Astrocyte of the hippocampus (primary cell): ENCODE measurements around the gene CETN3.

Source experiments
- DNase-seq: peaks from one replicate; pipeline ENCODE4 v3.0.0; 2011; ENCODE audit warnings: low read depth, low spot score

CETN3 gene

DNA sequence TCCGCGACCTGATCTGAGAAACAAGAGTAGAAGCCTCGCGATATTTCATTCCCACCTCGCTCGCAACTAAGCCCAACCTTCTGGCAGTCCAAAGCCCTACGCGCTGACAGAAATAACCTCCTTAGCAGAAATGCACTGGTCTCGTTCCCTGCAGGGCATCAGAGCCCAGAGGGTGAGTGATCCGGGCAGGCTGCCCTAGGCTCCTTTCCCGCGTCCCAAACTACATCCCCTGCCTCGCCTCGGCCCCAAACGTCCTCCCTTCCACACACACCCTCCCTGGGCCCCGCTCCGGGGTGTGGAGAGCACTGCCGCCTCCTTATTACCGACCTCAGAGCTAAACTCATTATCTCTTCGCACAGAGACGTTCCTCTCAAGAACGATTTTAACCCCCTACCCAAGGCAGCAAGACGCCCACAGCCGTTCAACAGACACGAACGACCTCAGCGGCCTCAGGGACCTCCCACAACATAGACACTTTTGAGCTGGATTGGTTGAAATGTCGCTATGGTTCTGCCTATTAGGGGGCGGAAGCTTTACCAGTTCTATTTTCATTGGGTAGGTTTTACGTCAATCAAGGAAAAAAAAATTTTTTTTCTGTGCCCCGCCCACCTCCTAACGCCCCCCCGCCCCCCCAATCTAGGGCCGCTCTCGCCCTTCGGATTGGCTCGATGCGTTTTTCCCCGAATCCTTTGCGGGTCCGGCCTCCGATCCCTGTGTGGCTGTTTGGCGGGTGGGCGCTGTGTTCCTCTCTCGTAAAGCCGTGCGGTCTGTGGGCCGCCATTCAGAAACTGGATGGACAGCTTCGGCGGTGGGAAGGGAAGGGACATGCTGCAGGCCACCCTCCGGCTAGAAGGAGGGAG is at the start of gene CETN3:
TSS of gene CETN3 (minus strand) at position 439 of the 860 bp plus-strand sequence. CDS start at position 344, 95 bp downstream.
- DNase-seq = peak; percentile 98

DNA sequence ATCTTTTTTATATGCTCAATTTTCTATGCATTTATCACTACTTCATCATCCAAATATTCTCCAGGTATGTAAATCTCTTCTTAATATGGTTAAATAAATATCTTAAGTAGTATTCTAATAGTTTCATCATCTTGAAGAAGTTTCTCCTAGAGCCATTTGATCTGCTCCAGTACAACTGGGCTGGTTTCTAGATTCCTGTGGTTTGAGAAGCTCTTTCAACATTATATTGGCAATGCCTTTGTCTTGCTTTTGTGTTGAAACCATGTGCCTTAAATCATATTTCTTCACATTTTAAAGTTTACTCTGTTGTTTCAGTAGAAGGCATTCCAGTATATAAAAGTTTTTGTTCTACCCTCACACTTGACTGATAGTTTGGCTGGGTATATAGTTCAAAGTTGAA is 37.4 kb upstream of the CETN3 start:
- no peak for DNase-seq

DNA sequence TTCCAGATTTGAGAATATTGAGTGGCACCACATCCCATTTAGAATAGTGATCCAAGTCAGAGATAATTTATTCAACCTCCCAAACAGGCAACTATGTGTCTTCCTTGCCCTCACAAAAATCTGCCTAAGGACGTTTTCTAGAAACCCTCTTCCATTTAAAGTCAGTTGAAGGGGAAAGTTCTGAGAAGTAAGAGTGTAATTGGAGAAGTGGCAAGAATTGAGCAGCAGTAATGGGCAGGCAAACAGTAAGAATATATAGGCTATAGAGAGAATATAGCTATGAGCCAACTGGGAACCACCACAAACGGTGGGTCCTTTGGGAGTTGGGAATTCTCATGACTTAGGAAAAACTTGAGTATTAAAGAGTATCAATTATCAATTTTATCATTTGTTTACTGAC is 31.1 kb upstream of the CETN3 start:
- DNase-seq = no peak

DNA sequence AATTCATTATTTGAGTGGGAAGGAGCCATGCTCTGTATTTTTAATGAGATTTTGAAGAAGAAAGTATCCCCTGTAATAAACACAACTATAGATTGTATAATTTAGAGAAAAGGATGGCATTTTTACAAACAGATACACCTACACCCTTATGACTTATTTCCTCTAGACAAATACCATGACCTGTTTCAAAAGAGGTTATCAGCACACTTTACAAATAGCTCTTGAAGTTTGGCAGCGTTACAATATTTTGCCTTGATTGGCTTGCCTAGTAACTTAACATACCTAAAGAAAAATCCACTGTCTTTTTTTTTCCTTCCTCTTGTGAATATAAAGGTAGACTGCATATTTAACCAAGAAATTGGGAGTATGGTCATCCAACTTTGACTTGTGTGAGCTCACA is 28.5 kb upstream of the CETN3 start:
- no peak for DNase-seq

DNA sequence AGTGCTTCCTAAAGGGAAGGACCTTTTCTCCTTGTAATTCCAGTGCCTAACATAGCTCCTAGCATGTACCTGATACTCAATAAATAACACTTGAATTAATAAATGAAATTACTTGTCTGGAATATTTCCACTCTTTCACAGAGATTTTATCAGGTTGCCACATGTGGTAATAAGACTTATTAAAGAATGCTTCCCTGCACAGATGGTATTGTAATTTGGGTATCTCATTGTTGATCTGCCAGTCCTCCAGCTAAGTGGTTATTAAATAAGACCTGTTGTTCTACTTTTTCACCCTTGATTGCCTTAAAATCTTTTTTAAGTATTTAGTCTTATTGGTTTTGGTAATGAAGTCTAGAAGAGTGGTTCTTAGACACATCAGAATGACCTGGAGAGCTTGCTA is 28.1 kb upstream of the CETN3 start:
- no peak for DNase-seq

DNA sequence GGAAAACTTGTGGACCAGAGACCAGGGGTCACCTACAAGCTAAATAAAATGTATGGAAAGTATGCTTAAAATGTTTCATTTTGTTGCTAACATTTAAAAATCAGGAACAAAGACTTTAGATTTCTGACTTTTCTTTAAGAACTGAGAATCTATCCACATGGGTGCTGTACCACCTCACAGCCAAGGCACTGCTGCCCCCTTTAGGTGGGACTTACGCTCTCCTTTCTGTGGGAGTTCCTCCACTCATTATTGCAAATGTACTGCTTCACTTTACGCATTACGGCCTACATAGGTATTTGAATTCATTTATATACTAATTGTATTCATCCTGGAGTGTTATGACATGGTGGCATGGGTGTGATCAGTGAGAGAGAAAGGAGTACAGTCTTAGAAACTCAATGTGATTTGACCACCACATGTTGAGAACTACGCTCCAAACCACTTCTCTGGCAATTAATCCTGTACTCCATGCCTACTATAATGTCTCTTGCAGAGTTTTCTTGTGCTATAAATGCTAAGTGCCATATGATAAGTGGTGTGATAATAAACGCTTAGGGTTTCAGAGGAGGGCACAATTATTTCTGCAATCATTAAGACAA is 24.7 kb upstream of the CETN3 start:
- peak; percentile 53 for DNase-seq

GRCh38 chr5:90424245-90424644 is 14.7 kb upstream of the CETN3 start:
- no peak for DNase-seq

DNA sequence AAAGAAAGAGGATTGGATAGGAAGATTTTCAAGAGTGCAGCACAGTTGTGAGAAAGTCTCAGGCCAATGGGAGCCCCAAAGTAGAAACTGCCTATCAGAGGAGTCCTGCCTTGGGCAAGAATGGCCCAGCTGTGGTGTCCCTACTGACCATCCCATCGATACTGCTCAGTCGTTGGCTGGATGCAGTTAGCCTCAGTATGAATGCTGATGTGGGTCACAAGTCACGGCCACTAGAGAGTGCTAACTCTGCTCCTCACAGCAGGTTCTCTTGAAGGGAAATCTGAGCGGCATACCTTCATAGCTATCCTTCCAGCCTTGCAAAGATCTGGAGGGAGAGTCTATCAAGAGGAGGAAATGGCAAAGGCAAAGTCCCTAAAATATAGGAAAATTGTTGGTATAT is 11.6 kb upstream of the CETN3 start:
- DNase-seq = no peak

DNA sequence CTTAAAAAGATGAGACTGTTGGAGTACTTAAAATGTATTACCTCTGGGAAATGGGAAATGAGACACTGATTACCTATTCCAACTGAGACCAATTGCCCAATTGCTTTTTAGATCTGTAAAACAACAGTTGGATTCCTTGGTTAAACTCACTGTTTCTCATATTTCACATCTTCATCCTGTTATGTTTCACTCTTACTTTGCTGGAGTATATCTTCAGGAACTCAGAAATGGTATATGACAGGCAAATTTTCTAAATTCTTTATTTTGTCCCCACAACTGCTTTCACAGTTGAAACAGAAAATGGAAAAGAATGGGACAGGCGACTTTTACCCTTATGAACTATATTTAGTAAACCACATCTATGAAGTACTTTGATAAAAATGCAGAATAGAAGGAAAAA is 8.7 kb upstream of the CETN3 start:
- no peak for DNase-seq

GRCh38 chr5:90410178-90410762 is 714 bp upstream of the CETN3 start:
- no peak for DNase-seq

GRCh38 chr5:90408571-90409317 is 812 bp downstream of the CETN3 start:
- peak; percentile 10 for DNase-seq

- no peak for DNase-seq
Observed at GRCh38 chr5:90406466-90406865, 3.1 kb downstream of the CETN3 start.

GRCh38 chr5:90402521-90403255 is 6.9 kb downstream of the CETN3 start:
- no peak for DNase-seq

DNA sequence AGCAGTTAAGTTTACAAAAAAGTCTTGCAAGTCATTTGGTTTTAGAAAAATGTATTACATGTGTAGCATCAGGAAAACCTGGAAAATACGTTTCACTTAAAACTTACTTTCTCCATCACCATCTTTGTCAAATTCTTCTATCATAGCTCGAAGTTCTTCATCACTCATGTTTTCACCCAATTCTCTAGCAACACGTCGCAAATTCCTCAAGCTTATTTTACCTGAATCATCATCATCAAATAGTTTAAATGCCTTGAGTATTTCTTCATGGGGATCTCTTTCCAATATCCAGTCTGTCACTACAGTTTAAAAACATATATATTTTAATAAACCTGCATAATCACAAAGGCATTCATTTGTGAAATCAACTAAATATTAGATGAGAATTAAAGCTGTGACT is 10.3 kb downstream of the CETN3 start:
- DNase-seq = peak; percentile 12

DNA sequence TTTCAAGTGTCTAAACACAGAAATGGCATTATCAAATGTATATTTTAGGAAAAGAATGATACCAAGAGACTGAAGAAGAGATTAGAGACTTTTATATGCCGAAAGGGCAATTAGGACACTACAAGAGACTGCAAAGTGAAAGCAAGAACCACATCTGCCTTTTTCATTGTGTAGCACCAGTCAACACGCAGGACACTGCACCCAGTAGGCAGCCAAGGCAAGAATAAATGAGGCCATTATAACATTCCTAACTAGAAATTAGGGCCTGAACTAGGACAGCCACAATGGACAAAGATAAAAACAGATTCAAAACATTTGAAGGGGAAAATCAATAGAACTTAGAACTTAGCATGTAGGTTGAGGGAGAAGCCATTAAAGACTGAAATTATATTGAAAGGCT is 10.8 kb downstream of the CETN3 start:
- no peak for DNase-seq

DNA sequence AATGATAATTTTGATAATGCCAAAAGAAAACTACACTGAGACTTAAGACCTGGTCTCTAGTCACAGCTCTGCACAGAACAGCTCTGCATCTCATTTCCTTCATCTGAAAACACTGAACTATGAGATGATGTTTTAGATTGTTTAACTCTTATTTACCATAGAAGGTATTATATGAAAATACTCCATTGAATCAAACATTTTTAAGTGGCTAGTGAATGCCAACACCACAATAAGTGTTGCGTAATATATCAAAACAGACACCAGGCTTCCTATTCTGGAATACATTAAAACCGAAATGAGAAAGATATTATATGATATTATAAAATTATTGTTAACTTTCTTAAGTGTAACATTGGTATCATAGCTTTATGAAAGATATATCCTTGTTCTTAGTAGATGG is 14.6 kb downstream of the CETN3 start:
- no peak for DNase-seq

DNA sequence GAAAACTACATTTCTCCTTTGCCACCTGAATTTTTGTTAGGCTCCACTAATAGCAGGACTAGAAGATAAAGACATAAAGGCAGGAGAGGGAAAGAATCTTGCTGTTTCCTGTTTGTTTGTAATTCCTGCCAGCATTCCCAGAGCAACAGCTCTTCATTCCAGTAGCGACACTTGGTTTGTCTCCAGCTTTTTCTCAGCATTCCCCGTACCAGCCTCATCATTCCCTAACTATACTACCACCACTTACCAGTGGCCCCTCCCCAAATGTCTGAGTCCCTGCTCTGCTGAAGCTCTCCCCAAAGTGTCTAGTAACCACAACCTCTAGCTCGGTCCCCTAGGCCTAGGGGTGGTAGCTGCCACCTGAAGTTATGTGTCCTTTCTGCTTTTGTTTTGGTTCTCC is 18.6 kb downstream of the CETN3 start:
- DNase-seq = peak; percentile 38

- DNase-seq = no peak
Observed at GRCh38 chr5:90390326-90390725, 19.2 kb downstream of the CETN3 start.

DNA sequence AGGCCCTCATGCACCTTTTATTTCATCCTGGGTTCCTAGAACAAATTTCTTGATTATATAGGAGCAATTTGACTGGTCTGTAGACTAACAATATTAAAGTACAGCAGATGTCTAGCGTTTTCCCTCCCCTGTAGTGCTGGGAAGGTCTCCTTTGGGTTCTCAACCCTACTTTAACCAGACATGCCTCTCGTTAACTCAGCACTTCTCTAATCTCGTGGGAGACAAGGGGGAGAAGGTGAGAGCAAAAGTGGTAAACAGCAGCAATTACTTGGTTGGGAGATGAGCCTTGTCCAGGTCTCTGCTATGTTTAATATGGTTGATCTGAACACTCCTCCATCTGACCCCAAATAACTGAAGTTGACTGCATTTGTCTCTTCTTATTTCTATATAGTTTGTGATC is 22.0 kb downstream of the CETN3 start:
- DNase-seq = no peak

DNA sequence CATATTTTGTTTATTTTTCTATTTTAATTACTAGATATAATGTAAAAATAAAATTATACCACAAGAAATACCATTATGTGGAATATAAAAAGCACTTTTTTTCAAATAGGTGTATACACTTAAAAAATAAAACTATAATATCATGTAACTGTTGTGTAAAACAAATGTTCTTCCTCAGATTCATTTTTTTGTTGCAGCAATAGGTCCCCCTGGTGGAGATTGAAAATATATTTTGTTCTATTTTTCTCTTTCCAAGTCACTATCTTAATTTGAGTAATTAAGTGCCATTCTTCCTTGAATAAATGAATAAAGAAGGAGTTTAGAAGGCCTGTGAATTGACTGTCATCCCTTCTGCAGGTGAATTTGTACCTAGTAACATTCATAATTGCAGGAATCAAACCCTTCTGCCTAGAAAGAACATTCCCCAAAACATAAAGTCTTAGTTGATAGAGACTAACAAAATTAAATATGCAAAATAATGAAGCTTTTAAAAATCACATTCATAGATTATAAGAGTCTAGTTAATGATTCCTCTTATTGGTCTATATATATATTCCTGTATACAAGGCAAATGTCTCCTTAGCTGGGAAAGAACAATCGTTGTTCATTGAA is 23.4 kb downstream of the CETN3 start:
- DNase-seq = peak; percentile 32

DNA sequence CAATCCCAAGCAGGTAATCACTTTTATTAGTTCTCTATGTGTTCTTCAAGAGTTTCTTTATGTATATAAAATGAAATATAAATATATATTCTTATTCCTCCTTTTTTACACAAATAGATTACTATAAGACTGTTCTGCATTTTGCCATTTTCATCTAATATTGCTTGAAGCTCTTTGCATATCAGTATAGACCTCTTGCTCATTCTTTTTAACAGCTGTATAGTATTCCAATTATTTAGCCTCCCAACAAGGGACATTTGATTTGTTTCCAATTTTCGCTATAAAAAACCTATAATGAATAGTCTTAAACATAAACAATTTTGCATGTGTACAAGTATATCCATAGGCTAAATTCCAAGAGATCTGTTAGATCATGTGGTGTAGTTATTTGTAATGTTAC is 25.2 kb downstream of the CETN3 start:
- DNase-seq = no peak
